Common myeloid progenitor, CD34-positive (primary cell): ENCODE results near the gene MYRIP.

Experiments
- CTCF ChIA-PET: fragments of 350-600 bp; sonication (Branson Sonifier 250); formaldehyde crosslinking; loops from one replicate; lab custom pipeline; 2021; ENCODE audit warnings: antibody characterized with exemption; lab: Charles Lee
- POLR2A ChIA-PET: fragments of 350-600 bp; sonication (Branson Sonifier 250); formaldehyde crosslinking; loops from one replicate; lab custom pipeline; 2021; ENCODE audit warnings: antibody characterized with exemption; lab: Charles Lee
- DNase-seq, 3 donors: peaks; one replicate each; pipeline versions ENCODE4 v3.0.0 to v3.0.0-alpha.2; 2013
- H3K27ac ChIP-seq, 2 experiments: 1 replicate in 1 of 2; 2 replicates in 1 of 2; pipeline ENCODE4 v1.7.0; 2013; ENCODE audit warnings: inconsistent platforms in 2 of 2, low read length in 2 of 2, mild to moderate bottlenecking in 2 of 2, low read depth in 1 of 2, moderate library complexity in 1 of 2; ENCODE audit not compliant: severe bottlenecking in 2 of 2, insufficient read depth in 1 of 2, poor library complexity in 1 of 2
- H3K27me3 ChIP-seq, 5 experiments: replicated peaks in 2 of 5; 1 replicate in 3 of 5; 2 replicates in 2 of 5; pipeline versions ENCODE4 v1.6.1 to v1.7.0; 2013; ENCODE audit warnings: low read length in 4 of 5, mild to moderate bottlenecking in 2 of 5, moderate library complexity in 2 of 5, inconsistent platforms in 1 of 5; ENCODE audit not compliant: insufficient read depth in 5 of 5, control insufficient read depth in 4 of 5
- H3K36me3 ChIP-seq, 4 experiments: 1 replicate in 2 of 4; 2 replicates in 2 of 4; pipeline versions ENCODE4 v1.6.1 to v1.7.0; 2013; ENCODE audit warnings: low read length in 3 of 4, control low read depth in 1 of 4, mild to moderate bottlenecking in 1 of 4; ENCODE audit not compliant: control insufficient read depth in 4 of 4, insufficient read depth in 4 of 4
- H3K4me1 ChIP-seq, 4 experiments: 1 replicate in 3 of 4; 2 replicates in 1 of 4; pipeline versions ENCODE4 v1.6.1 to v1.7.1; 2013; ENCODE audit warnings: low read length in 3 of 4, mild to moderate bottlenecking in 3 of 4, control low read depth in 1 of 4, inconsistent platforms in 1 of 4, moderate library complexity in 1 of 4; ENCODE audit not compliant: control insufficient read depth in 4 of 4, insufficient read depth in 4 of 4; ENCODE audit errors: control extremely low read depth in 1 of 4
- H3K4me3 ChIP-seq, 7 experiments: 1 replicate in 4 of 7; 2 replicates in 3 of 7; pipeline versions ENCODE4 v1.5.1 to v1.7.0; 2013; ENCODE audit warnings: mild to moderate bottlenecking in 7 of 7, low read length in 6 of 7, moderate library complexity in 6 of 7, inconsistent platforms in 2 of 7, low read depth in 2 of 7, control low read depth in 1 of 7; ENCODE audit not compliant: insufficient read depth in 4 of 7, control insufficient read depth in 1 of 7; ENCODE audit errors: extremely low read depth in 1 of 7
- H3K9me3 ChIP-seq, 5 experiments: 1 replicate in 4 of 5; 2 replicates in 1 of 5; pipeline versions ENCODE4 v1.6.1 to v1.7.1; 2013; ENCODE audit warnings: low read length in 4 of 5, mild to moderate bottlenecking in 2 of 5, inconsistent platforms in 1 of 5, low read depth in 1 of 5, moderate library complexity in 1 of 5; ENCODE audit not compliant: control insufficient read depth in 4 of 5, insufficient read depth in 2 of 5; ENCODE audit errors: control extremely low read depth in 1 of 5
- WGBS: methylation state at CpG from one replicate; pipeline ENCODE4 v1.1.5; 2013; ENCODE audit not compliant: insufficient coverage; 5-methylcytosine and 5-hydroxymethylcytosine counted together

The MYRIP gene

GRCh38 chr3:40169983-40170382, 360.6 kb downstream of the MYRIP start:
- Histone ChIP-seq H3K27ac (no peak overlapping the region), H3K9me3 (no peaks in the 10 kb centered on the region), H3K27me3 (no peaks in the 10 kb centered on the region), H3K4me3 (no peak overlapping the region), H3K36me3 (no peaks in the 10 kb centered on the region), H3K4me1 (peaks cover 0 to 2% (median 0%) of the 10 kb centered on the region in 4 experiments)
- POLR2A ChIA-PET = no interaction called here
- 100% methylated on average over 3 of the region's 5 CpGs for WGBS
- CTCF ChIA-PET = interaction anchor here (2.0 kb wide), 1 partner anchor 9 kb away, joined by 9 read pairs; no protein-coding TSS in a partner anchor
- DNase-seq = no peak

GRCh38 chr3:40170395-40170794, 361.0 kb downstream of the MYRIP start:
- no peak for DNase-seq
- Histone ChIP-seq H3K9me3 (no peaks in the 10 kb centered on the region), H3K27ac (no peak overlapping the region), H3K36me3 (no peaks in the 10 kb centered on the region), H3K4me3 (no peak overlapping the region), H3K4me1 (peaks cover 0 to 2% (median 0%) of the 10 kb centered on the region in 4 experiments), H3K27me3 (no peaks in the 10 kb centered on the region)
- ChIA-PET CTCF (interaction anchor here (2.0 kb wide), 1 partner anchor 9 kb away, joined by 9 read pairs; no protein-coding TSS in a partner anchor), POLR2A (no interaction called here)
- WGBS = 100% methylated on average over 1 of the region's 1 CpG

- no peaks in the 10 kb centered on the region for H3K9me3 ChIP-seq
- no peaks in the 10 kb centered on the region for H3K4me1 ChIP-seq
- H3K27me3 ChIP-seq = no peaks in the 10 kb centered on the region
- no CpG with 5 or more reads among the region's 1 CpG for WGBS
- no peak overlapping the region for H3K27ac ChIP-seq
- CTCF ChIA-PET = interaction anchor here (1.0 to 1.6 kb wide), 3 partner anchors 9 to 505 kb away, joined by 3 to 6 read pairs (median 4); no protein-coding TSS in a partner anchor
- no peaks in the 10 kb centered on the region for H3K36me3 ChIP-seq
- POLR2A ChIA-PET = no interaction called here
- H3K4me3 ChIP-seq = no peak overlapping the region
- no peak for DNase-seq
These were observed 363.2 kb downstream of the MYRIP start for GRCh38 chr3:40172560-40172959.

- no peaks in the 10 kb centered on the region for H3K36me3 ChIP-seq
- DNase-seq = no peak
- no peaks in the 10 kb centered on the region for H3K4me1 ChIP-seq
- POLR2A ChIA-PET = no interaction called here
- no peak overlapping the region for H3K27ac ChIP-seq
- CTCF ChIA-PET = interaction anchor here (0.8 to 1.6 kb wide), 3 partner anchors 142 to 506 kb away, joined by 3 to 4 read pairs (median 3); no protein-coding TSS in a partner anchor
- 92% methylated on average over 7 of the region's 7 CpGs for WGBS
- H3K27me3 ChIP-seq = no peaks in the 10 kb centered on the region
- no peak overlapping the region for H3K4me3 ChIP-seq
- no peaks in the 10 kb centered on the region for H3K9me3 ChIP-seq
These were observed 363.9 kb downstream of the MYRIP start for GRCh38 chr3:40173227-40173721.

- POLR2A ChIA-PET = no interaction called here
- Histone ChIP-seq H3K36me3 (no peaks in the 10 kb centered on the region), H3K4me1 (no peaks in the 10 kb centered on the region), H3K27me3 (no peaks in the 10 kb centered on the region), H3K27ac (no peak overlapping the region), H3K4me3 (no peak overlapping the region), H3K9me3 (no peaks in the 10 kb centered on the region)
- 91% methylated on average over 4 of the region's 6 CpGs for WGBS
- DNase-seq = no peak
- CTCF ChIA-PET = interaction anchor here (0.7 to 4.8 kb wide), 14 partner anchors 8 to 728 kb away, joined by 3 to 33 read pairs (median 4); no protein-coding TSS in a partner anchor
These were observed 368.7 kb downstream of the MYRIP start for GRCh38 chr3:40178012-40178594.

- Histone ChIP-seq H3K27me3 (no peaks in the 10 kb centered on the region), H3K4me3 (no peak overlapping the region), H3K9me3 (no peaks in the 10 kb centered on the region), H3K36me3 (no peaks in the 10 kb centered on the region), H3K4me1 (no peaks in the 10 kb centered on the region), H3K27ac (no peak overlapping the region)
- ChIA-PET POLR2A (no interaction called here), CTCF (interaction anchor here (0.7 to 4.8 kb wide), 21 partner anchors 9 to 729 kb away, joined by 3 to 33 read pairs (median 4); no protein-coding TSS in a partner anchor)
- WGBS = no CpG with 5 or more reads among the region's 3 CpGs
- DNase-seq = peak; percentile 58 to 79 (median 70)
These were observed 369.6 kb downstream of the MYRIP start for GRCh38 chr3:40179016-40179415.

- Histone ChIP-seq H3K4me1 (no peaks in the 10 kb centered on the region), H3K9me3 (no peaks in the 10 kb centered on the region), H3K4me3 (no peak overlapping the region), H3K27me3 (no peaks in the 10 kb centered on the region), H3K27ac (no peak overlapping the region), H3K36me3 (no peaks in the 10 kb centered on the region)
- WGBS = 100% methylated on average over 2 of the region's 3 CpGs
- POLR2A ChIA-PET = no interaction called here
- CTCF ChIA-PET = interaction anchor here (1.0 to 4.8 kb wide), 13 partner anchors 9 to 734 kb away, joined by 3 to 33 read pairs (median 4); no protein-coding TSS in a partner anchor
- no peak for DNase-seq
These were observed 371.8 kb downstream of the MYRIP start for GRCh38 chr3:40181182-40181581.
